ENCODE data around the gene F2RL1. TPM values are rescaled to one million over a fixed set of nuclear protein-coding genes. Genes with fewer than 3 reads are reported as not detected.
"Not testable (repeated sequence)": the region's sequence is repeated elsewhere in the genome, so short reads cannot be mapped to it uniquely, and the experiment has no call there.

Gene F2RL1
- 3.1 TPM for polyA plus RNA-seq (2012; ENCODE audit: insufficient read depth, insufficient read length)

GRCh38 chr5:76818844-76819831, at the start of gene F2RL1:
F2RL1 (plus strand) TSS chr5:76819030; CDS start chr5:76819183, 153 bp downstream.
- H3K4me3 ChIP-seq (ENCODE audit: low read length) = peak within 1 kb of the TSS; percentile 61
- DNase-seq (ENCODE audit: low read depth, low spot score) = peak; percentile 10

DNA sequence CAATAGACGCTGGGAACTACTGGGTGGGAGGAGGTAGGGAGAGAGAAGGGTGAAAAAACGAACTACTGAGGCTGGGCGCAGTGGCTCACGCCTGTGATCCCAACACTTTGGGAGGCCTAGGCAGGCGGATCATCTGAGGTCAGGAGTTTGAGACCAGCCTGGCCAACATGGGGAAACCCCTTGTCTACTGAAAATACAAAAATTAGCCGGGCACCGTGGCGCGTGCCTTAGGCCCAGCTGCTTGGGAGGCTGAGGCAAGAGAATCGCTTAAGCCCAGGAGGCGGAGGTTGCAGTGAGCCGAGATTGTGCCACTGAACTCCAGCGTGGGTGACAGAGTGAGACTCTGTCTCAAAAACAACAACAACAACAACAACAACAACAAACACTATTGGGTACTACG, 47.8 kb upstream of the F2RL1 start:
- H3K4me3 ChIP-seq (ENCODE audit: low read length); DNase-seq (ENCODE audit: low read depth, low spot score): not testable (repeated sequence)

DNA sequence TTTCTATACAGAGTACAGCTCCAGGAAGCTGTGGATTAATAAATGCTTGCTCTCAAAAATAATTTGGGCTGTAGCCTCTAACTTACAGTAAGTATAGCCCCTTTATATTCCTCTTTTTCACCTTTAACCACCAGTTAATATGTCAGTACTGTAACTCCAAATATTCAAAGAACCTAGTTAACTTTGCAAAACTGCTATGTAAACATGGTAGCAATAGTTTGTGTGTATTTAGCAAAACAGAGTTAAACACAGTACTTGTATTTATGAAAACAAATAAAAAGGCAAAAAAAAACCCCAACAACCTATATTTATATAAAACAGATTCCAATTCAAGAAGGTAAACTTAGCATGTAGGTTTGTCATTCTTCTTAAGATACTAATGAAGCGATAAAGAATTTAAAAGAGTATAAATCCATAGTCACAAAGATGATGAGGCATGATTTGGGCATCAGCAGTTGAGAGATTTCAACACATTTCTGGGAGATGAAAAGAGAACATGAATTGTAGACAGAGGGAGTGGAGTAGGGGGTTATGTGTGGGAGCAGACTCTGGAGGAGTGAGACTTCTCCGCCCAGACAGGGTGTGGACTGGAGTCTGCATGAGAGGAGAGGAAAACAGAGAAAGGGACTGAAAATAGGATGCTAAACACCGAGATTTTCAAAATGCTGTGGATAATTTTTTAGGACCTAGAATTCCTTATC, 47.0 kb upstream of the F2RL1 start:
- no peak for DNase-seq (ENCODE audit: low read depth, low spot score)

GRCh38 chr5:76775921-76776320, 42.9 kb upstream of the F2RL1 start:
- DNase-seq (ENCODE audit: low read depth, low spot score) = no peak
- H3K4me3 ChIP-seq (ENCODE audit: low read length) = no peak overlapping the region

More for the DNA sequence above, 47.0 kb upstream of the F2RL1 start:
- no peak overlapping the region for H3K4me3 ChIP-seq (ENCODE audit: low read length)

DNA sequence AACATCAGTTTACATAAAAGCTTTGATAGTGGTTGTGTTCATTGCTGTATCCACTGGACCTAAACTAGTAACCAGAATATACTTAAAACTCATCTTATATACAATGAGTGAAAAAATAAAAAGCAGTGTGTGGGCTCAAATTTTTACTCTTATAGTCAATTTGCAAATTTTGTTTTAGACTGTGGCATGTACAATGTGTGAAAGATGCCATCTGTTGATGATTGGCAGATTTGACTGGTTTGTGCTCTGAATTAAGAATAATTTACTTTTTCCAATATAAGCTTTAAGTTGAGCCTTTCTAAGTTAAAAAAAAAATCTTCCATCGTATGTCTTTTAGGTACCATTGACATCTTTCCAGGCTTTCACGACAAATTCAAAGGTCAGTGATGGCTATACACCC, 42.4 kb upstream of the F2RL1 start:
- no peak overlapping the region for H3K4me3 ChIP-seq (ENCODE audit: low read length)
- no peak for DNase-seq (ENCODE audit: low read depth, low spot score)

DNA sequence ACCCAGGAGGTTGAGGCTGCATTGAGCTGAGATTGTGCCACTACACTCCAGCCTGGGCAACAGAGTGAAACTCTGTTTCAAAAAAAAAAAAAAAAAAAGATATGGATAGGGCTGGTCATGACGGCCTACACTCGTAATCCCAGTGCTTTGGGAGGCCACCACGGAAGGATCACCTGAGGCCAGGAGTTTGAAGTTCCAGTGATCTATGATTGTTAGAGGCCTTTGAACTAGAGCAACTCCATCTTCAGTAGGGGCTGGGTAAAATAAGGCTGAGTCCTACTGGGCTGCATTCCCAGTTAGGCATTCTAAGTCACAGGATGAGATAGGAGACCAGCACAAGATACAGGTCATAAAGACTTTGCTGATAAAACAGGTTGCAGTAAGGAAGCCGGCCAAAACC, 38.2 kb upstream of the F2RL1 start:
- H3K4me3 ChIP-seq (ENCODE audit: low read length); DNase-seq (ENCODE audit: low read depth, low spot score): not testable (repeated sequence)

GRCh38 chr5:76781775-76782174, 37.1 kb upstream of the F2RL1 start:
- DNase-seq (ENCODE audit: low read depth, low spot score) = no peak
- no peak overlapping the region for H3K4me3 ChIP-seq (ENCODE audit: low read length)

GRCh38 chr5:76782444-76782843, 36.4 kb upstream of the F2RL1 start:
- DNase-seq (ENCODE audit: low read depth, low spot score) = no peak
- H3K4me3 ChIP-seq (ENCODE audit: low read length) = no peak overlapping the region

DNA sequence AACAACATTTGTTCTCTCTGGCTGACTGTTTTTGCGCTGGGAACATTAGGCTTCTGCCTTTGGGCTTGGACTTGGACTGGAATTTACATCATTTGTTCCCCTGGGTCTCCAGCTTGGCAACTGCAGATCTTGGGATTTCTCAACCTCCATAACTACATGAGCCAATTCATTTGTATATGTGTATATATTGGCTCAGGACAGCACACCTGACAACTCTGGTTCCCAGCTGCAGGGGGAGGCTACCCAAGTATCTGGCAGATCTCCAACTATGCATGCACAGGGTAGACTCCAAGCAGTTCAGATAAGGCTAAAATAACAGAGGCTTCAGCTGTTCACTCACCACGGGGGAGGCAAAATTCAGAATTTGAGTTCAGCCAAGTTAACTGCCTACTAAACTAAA, 31.6 kb upstream of the F2RL1 start:
- peak; percentile 28 for DNase-seq (ENCODE audit: low read depth, low spot score)
- H3K4me3 ChIP-seq (ENCODE audit: low read length) = no peak overlapping the region

DNA sequence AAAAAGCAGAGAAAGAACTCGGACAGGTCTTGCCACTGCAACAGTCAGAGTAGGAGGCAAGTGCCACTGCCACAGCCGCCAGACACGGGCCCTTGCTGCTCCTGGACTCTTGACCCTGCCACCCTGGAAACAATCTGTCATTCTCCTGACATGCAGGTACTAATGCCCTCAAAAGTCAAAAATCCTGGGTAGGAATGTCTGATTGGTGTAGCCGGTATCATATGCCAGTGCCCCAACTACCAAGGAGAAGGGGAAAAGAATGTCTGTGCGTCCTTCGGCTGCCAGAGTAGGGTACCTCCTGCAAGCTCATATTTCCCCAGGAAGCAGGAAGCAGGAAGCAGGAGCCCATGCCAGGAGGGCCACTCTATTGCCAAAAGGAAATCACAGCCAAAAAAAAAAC, 30.5 kb upstream of the F2RL1 start:
- DNase-seq (ENCODE audit: low read depth, low spot score) = no peak
- H3K4me3 ChIP-seq (ENCODE audit: low read length) = no peak overlapping the region

- DNase-seq (ENCODE audit: low read depth, low spot score); H3K4me3 ChIP-seq (ENCODE audit: low read length): not testable (repeated sequence)
Observed at GRCh38 chr5:76789275-76789674, 29.6 kb upstream of the F2RL1 start.

GRCh38 chr5:76789991-76790581, 28.7 kb upstream of the F2RL1 start:
- DNase-seq (ENCODE audit: low read depth, low spot score) = no peak

GRCh38 chr5:76790632-76791290, 28.1 kb upstream of the F2RL1 start:
- DNase-seq (ENCODE audit: low read depth, low spot score) = peak; percentile 15
- H3K4me3 ChIP-seq (ENCODE audit: low read length) = no peak overlapping the region

More at GRCh38 chr5:76789991-76790581, 28.7 kb upstream of the F2RL1 start:
- no peak overlapping the region for H3K4me3 ChIP-seq (ENCODE audit: low read length)

DNA sequence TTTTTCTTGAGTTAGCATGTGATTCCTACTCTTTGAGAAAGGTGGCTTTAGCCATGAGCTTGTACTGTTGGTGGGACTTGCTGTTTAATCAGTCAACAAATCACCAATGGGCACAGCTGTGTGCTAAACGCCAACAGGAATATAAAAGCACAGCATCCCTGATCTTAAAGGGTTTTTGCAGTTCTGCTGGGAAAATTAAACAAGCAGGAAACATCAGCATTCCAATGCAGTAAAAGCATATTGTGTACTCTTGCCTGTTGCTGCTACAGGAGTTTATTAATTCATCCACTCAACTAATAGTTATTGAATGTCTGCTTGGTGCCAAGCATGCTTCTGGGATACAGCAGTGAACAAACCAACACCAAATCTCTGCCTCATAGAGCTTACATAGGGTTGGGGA, 27.4 kb upstream of the F2RL1 start:
- no peak overlapping the region for H3K4me3 ChIP-seq (ENCODE audit: low read length)
- DNase-seq (ENCODE audit: low read depth, low spot score) = no peak

DNA sequence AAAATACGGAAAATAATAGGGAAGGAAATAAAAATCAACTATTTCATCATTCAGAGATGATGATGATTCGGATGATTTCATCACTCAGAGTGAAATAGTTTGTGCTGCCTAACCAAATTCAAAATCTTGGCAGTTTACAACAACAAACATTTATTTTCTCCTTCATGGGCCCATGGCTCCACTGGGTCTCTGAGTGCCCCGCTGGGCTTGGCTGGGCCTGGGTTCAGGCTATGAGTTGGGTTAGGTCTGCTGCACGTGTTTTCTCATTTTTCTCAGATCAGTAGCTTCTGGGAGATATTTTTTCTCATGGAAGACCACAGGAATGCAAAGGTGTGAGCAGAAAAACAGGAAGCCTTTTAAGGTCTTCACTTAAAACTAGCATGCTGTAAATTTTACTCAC, 24.0 kb upstream of the F2RL1 start:
- DNase-seq (ENCODE audit: low read depth, low spot score) = no peak
- H3K4me3 ChIP-seq (ENCODE audit: low read length) = no peak overlapping the region

DNA sequence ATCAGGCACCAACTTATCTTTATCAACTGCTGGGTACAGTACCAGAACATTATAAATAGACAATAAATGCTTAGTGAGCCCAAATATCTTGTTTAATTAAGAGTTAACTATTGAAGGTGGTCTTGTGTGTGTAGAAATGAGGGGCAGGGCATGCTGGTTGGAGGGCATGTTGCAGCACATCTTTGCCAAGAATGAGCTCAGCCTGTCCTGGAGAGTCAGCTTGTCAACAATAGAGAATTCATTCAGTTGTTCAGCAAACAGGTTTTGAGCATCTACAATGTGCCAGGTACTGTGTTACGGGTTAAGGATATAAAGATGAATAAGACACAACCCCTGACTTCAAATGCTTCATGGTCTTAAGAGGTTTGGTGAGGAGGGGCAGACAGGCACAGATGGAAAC, 19.2 kb upstream of the F2RL1 start:
- no peak for DNase-seq (ENCODE audit: low read depth, low spot score)
- H3K4me3 ChIP-seq (ENCODE audit: low read length) = no peak overlapping the region

DNA sequence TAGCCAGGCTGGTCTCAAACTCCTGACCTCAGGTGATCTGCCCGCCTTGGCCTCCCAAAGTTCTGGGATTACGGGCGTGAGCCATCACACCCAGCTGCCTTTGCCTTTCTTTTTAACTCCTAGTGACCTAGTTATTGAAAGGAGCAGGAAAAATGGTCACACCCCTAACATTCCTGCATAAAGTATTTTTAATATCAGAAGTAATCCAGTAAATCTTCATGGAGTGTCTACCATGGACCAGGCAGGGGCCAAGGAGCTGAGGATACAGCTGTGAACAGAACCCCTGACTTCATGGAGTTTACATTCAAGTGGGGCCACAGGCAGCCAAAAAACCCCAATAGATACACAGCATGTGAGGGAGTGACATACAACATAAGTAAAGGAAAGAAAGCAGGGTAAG, 18.3 kb upstream of the F2RL1 start:
- DNase-seq (ENCODE audit: low read depth, low spot score) = no peak
- no peak overlapping the region for H3K4me3 ChIP-seq (ENCODE audit: low read length)

GRCh38 chr5:76801159-76801802, 17.5 kb upstream of the F2RL1 start:
- no peak for DNase-seq (ENCODE audit: low read depth, low spot score)
- no peak overlapping the region for H3K4me3 ChIP-seq (ENCODE audit: low read length)

GRCh38 chr5:76801803-76802195, 17.0 kb upstream of the F2RL1 start:
- no peak overlapping the region for H3K4me3 ChIP-seq (ENCODE audit: low read length)
- DNase-seq (ENCODE audit: low read depth, low spot score) = no peak

Measured in Jurkat, Clone E6-1 (cell line).